SK-N-SH (cell line): Measurements from ENCODE around the gene ATP13A4. TPM values are rescaled to one million over a fixed set of nuclear protein-coding genes. Genes with fewer than 3 reads are reported as not detected.

Experiments
- CTCF ChIA-PET: fragments of 300-600, 350-600 bp; formaldehyde crosslinking; extraction: SDS; loops from one replicate; lab custom pipeline; 2021; lab: Yijun Ruan, JAX
- POLR2A ChIA-PET: fragments of 350-600 bp; sonication (Branson Sonifier 250); formaldehyde crosslinking; extraction: SDS; loops from one replicate; lab custom pipeline; 2020; ENCODE audit warnings: antibody characterized with exemption, inconsistent platforms; lab: Yijun Ruan, JAX
- DNase-seq: peaks from one replicate; pipeline ENCODE4 v3.0.0; 2012
- H2AFZ ChIP-seq: fragments of 200-600 bp; sonication (generic); 2 replicates; pipeline ENCODE4 v1.8.1; 2016; ENCODE audit warnings: antibody characterized with exemption, mild to moderate bottlenecking, low read depth
- H3F3A ChIP-seq: fragments of 200-600 bp; sonication (generic); replicated peaks from 2 replicates; pipeline ENCODE3; 2016; ENCODE audit warnings: antibody characterized with exemption, mild to moderate bottlenecking; ENCODE audit not compliant: insufficient read depth
- H3K27ac ChIP-seq, 2 experiments: fragments of 200-500 bp in 1 of 2; fragments of 200-600 bp in 1 of 2; sonication (Bioruptor generic) in 1 of 2; sonication (generic), shearing (Covaris generic) in 1 of 2; 2 replicates each; pipeline versions ENCODE4 v1.5.1 to v1.6.1; 2014 to 2016; ENCODE audit warnings: low read depth in 2 of 2, inconsistent platforms in 1 of 2, low read length in 1 of 2, mild to moderate bottlenecking in 1 of 2, mixed read lengths in 1 of 2
- H3K27me3 ChIP-seq: fragments of 200-600 bp; sonication (generic), shearing (Covaris generic); 2 replicates; pipeline ENCODE4 v1.6.1; 2016; ENCODE audit warnings: mixed run types; ENCODE audit not compliant: insufficient read depth
- H3K36me3 ChIP-seq, 2 experiments: fragments of 200-500 bp in 1 of 2; fragments of 200-600 bp in 1 of 2; sonication (Bioruptor generic) in 1 of 2; sonication (generic) in 1 of 2; replicated peaks in 1 of 2; 2 replicates each; pipeline versions ENCODE3 to v1.5.1; 2014 to 2016; ENCODE audit warnings: low read length in 1 of 2, mild to moderate bottlenecking in 1 of 2; ENCODE audit not compliant: insufficient read depth in 2 of 2, control insufficient read depth in 1 of 2
- H3K4me1 ChIP-seq, 2 experiments: fragments of 200-500 bp in 1 of 2; fragments of 200-600 bp in 1 of 2; sonication (Bioruptor generic) in 1 of 2; sonication (generic), shearing (Covaris generic) in 1 of 2; 2 replicates each; pipeline versions ENCODE4 v1.5.1 to v1.6.1; 2014 to 2016; ENCODE audit warnings: low read depth in 1 of 2, low read length in 1 of 2, mixed run types in 1 of 2; ENCODE audit not compliant: insufficient read depth in 2 of 2, control insufficient read depth in 1 of 2
- H3K4me2 ChIP-seq: fragments of 200-600 bp; sonication (generic), shearing (Covaris generic); 2 replicates; pipeline ENCODE4 v1.6.1; 2017; ENCODE audit warnings: mixed run types
- H3K4me3 ChIP-seq, 2 experiments: fragments of 200-500 bp in 1 of 2; fragments of 200-600 bp in 1 of 2; sonication (Bioruptor generic) in 1 of 2; sonication (generic), shearing (Covaris generic) in 1 of 2; 2 replicates each; pipeline versions ENCODE4 v1.5.1 to v1.8.1; 2014 to 2016; ENCODE audit warnings: low read depth in 2 of 2, inconsistent platforms in 1 of 2, low read length in 1 of 2, mild to moderate bottlenecking in 1 of 2, mixed read lengths in 1 of 2, moderate library complexity in 1 of 2
- H3K79me2 ChIP-seq: fragments of 200-600 bp; sonication (generic); 2 replicates; pipeline ENCODE4 v1.8.1; 2017; ENCODE audit warnings: mild to moderate bottlenecking; ENCODE audit not compliant: insufficient read depth
- H3K9ac ChIP-seq: fragments of 200-600 bp; sonication (generic); 2 replicates; pipeline ENCODE4 v1.6.1; 2017; ENCODE audit warnings: mixed run types
- H3K9me2 ChIP-seq: fragments of 200-600 bp; sonication (generic); 2 replicates; pipeline ENCODE4 v1.6.1; 2017; ENCODE audit warnings: mixed run types
- H3K9me3 ChIP-seq: fragments of 200-600 bp; sonication (generic); 2 replicates; pipeline ENCODE4 v1.6.1; 2017; ENCODE audit warnings: mixed run types, mild to moderate bottlenecking, moderate library complexity
- H4K20me1 ChIP-seq: fragments of 200-600 bp; sonication (generic); 2 replicates; pipeline ENCODE4 v1.6.1; 2017; ENCODE audit warnings: mild to moderate bottlenecking, mixed run types; ENCODE audit not compliant: insufficient read depth
- CHD2 ChIP-seq: fragments of 150-350 bp; IDR thresholded peaks from 2 replicates; pipeline ENCODE4 v1.6.1; 2018; ENCODE audit warnings: low read length; ENCODE audit not compliant: partially characterized antibody
- ELF1 ChIP-seq: IDR thresholded peaks from 2 replicates; pipeline ENCODE4 v1.4.0; 2012
- EP300 ChIP-seq, 2 experiments: IDR thresholded peaks; 2 replicates each; pipeline versions ENCODE4 v1.4.0 to v1.6.1; 2012; ENCODE audit warnings: borderline replicate concordance in 1 of 2, low read depth in 1 of 2, low read length in 1 of 2
- EZH2phosphoT487 ChIP-seq: fragments of 200-600 bp; sonication (generic); IDR thresholded peaks from 2 replicates; pipeline ENCODE4 v1.6.1; 2017; ENCODE audit warnings: low read depth, mixed run types, mild to moderate bottlenecking, antibody characterized with exemption, moderate library complexity, borderline replicate concordance
- FOXJ3 ChIP-seq: sonication (generic); formaldehyde crosslinking; IDR thresholded peaks from 2 replicates; pipeline ENCODE4 v1.5.1; 2020; ENCODE audit warnings: mild to moderate bottlenecking, missing genetic modification reagents
- GATA2 ChIP-seq: sonication (generic); formaldehyde crosslinking; IDR thresholded peaks from 2 replicates; pipeline ENCODE4 v1.5.0; 2020; ENCODE audit warnings: mild to moderate bottlenecking, missing genetic modification reagents
- IRF3 ChIP-seq: fragments of 150-350 bp; IDR thresholded peaks from 2 replicates; pipeline ENCODE4 v1.6.1; 2016; ENCODE audit warnings: mild to moderate bottlenecking, low read depth, low read length
- JUND ChIP-seq: IDR thresholded peaks from 2 replicates; pipeline ENCODE4 v1.4.0; 2012
- MXI1 ChIP-seq: IDR thresholded peaks from 2 replicates; pipeline ENCODE4 v1.6.1; 2012; ENCODE audit warnings: mild to moderate bottlenecking, low read depth, low read length, improper control_type of control experiment
- RAD21 ChIP-seq: IDR thresholded peaks from 2 replicates; pipeline ENCODE4 v1.6.1; 2012; ENCODE audit warnings: mild to moderate bottlenecking, low read length
- RXRA ChIP-seq: IDR thresholded peaks from 2 replicates; pipeline ENCODE4 v1.4.0; 2012; ENCODE audit warnings: low read depth, mild to moderate bottlenecking, borderline replicate concordance
- SMC3 ChIP-seq: IDR thresholded peaks from 2 replicates; pipeline ENCODE4 v1.6.1; 2012; ENCODE audit warnings: low read depth, low read length, improper control_type of control experiment
- TAF1 ChIP-seq: IDR thresholded peaks from 2 replicates; pipeline ENCODE4 v1.6.1; 2012; ENCODE audit warnings: low read depth, mild to moderate bottlenecking, low read length, moderate library complexity, borderline replicate concordance
- TCF12 ChIP-seq: IDR thresholded peaks from 2 replicates; pipeline ENCODE4 v1.4.0; 2012
- USF1 ChIP-seq: IDR thresholded peaks from 2 replicates; pipeline ENCODE4 v1.4.0; 2012; ENCODE audit warnings: low read depth, borderline replicate concordance
- YY1 ChIP-seq: IDR thresholded peaks from 2 replicates; pipeline ENCODE4 v1.4.0; 2012; ENCODE audit warnings: low read depth, mild to moderate bottlenecking
- ZBTB33 ChIP-seq: IDR thresholded peaks from 2 replicates; pipeline ENCODE4 v1.4.0; 2012; ENCODE audit warnings: low read depth, borderline replicate concordance
- WGBS: methylation state at CpG from one replicate; pipeline ENCODE4 v1.1.6; 2017; ENCODE audit warnings: low lambda C conversion rate; 5-methylcytosine and 5-hydroxymethylcytosine counted together
- polyA plus RNA-seq, 3 experiments: library from polyadenylated mRNA; depleted of rRNA; stranded (reverse); fragments of >200 nt; gene quantifications; 2 replicates each; pipeline ENCODE4 v1.2.3, GENCODE V29; 2012
- TF ChIP-seq, protein P1 (sequence below): IDR thresholded peaks from 2 replicates; pipeline ENCODE4 v1.6.1; 2012; ENCODE audit warnings: mild to moderate bottlenecking, low read depth, low read length, moderate library complexity
- TF ChIP-seq, protein P2 (sequence below): fragments of 150-350 bp; IDR thresholded peaks from 2 replicates; pipeline ENCODE4 v1.6.1; 2017; ENCODE audit warnings: antibody characterized with exemption, low read length, low read depth, borderline replicate concordance
- TF ChIP-seq, protein P3 (sequence below): fragments of 200-600 bp; sonication (generic); IDR thresholded peaks from 2 replicates; pipeline ENCODE4 v1.6.1; 2017; ENCODE audit warnings: antibody characterized with exemption, mild to moderate bottlenecking, moderate library complexity

Gene ATP13A4
- polyA plus RNA-seq, 1 of the 3 experiments (the other 2 are of a cell fraction): 0.02 TPM

GRCh38 chr3:193506921-193507320 lies 47.8 kb downstream of the ATP13A4 start (continued):
- TF ChIP-seq, protein P1, sequence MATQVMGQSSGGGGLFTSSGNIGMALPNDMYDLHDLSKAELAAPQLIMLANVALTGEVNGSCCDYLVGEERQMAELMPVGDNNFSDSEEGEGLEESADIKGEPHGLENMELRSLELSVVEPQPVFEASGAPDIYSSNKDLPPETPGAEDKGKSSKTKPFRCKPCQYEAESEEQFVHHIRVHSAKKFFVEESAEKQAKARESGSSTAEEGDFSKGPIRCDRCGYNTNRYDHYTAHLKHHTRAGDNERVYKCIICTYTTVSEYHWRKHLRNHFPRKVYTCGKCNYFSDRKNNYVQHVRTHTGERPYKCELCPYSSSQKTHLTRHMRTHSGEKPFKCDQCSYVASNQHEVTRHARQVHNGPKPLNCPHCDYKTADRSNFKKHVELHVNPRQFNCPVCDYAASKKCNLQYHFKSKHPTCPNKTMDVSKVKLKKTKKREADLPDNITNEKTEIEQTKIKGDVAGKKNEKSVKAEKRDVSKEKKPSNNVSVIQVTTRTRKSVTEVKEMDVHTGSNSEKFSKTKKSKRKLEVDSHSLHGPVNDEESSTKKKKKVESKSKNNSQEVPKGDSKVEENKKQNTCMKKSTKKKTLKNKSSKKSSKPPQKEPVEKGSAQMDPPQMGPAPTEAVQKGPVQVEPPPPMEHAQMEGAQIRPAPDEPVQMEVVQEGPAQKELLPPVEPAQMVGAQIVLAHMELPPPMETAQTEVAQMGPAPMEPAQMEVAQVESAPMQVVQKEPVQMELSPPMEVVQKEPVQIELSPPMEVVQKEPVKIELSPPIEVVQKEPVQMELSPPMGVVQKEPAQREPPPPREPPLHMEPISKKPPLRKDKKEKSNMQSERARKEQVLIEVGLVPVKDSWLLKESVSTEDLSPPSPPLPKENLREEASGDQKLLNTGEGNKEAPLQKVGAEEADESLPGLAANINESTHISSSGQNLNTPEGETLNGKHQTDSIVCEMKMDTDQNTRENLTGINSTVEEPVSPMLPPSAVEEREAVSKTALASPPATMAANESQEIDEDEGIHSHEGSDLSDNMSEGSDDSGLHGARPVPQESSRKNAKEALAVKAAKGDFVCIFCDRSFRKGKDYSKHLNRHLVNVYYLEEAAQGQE: no peak
- TF ChIP-seq FOXJ3 (CRISPR knock-in tag): no peak
- TF ChIP-seq RXRA: no peak
- no peak for TF ChIP-seq JUND
- TF ChIP-seq TAF1: no peak
- no peak for TF ChIP-seq EP300 (IDR thresholded peaks at IDR 0.05; ENCODE audit: borderline replicate concordance in 1 of 2, low read depth in 1 of 2, low read length in 1 of 2)
- TF ChIP-seq IRF3: no peak
- TF ChIP-seq SMC3: no peak
- TF ChIP-seq ELF1: no peak

- no peak overlapping the region for H3K4me3 ChIP-seq
- no peak overlapping the region for H3K27ac ChIP-seq
- H3K79me2 ChIP-seq: no peaks in the 10 kb centered on the region
- no peaks in the 10 kb centered on the region for H3F3A ChIP-seq
- H3K4me2 ChIP-seq: no peak overlapping the region
- H3K4me1 ChIP-seq: no peaks in the 10 kb centered on the region
- no peaks in the 10 kb centered on the region for H3K36me3 ChIP-seq
- no peaks in the 10 kb centered on the region for H3K9me2 ChIP-seq
- H3K27me3 ChIP-seq: no peaks in the 10 kb centered on the region
- no peaks in the 10 kb centered on the region for H3K9me3 ChIP-seq
- H4K20me1 ChIP-seq: no peaks in the 10 kb centered on the region
- H3K9ac ChIP-seq: no peak overlapping the region
- CTCF ChIA-PET: no interaction called here
- POLR2A ChIA-PET: no interaction called here
- TF ChIP-seq, protein P2, sequence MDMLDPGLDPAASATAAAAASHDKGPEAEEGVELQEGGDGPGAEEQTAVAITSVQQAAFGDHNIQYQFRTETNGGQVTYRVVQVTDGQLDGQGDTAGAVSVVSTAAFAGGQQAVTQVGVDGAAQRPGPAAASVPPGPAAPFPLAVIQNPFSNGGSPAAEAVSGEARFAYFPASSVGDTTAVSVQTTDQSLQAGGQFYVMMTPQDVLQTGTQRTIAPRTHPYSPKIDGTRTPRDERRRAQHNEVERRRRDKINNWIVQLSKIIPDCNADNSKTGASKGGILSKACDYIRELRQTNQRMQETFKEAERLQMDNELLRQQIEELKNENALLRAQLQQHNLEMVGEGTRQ: no peak
- TF ChIP-seq, protein P3, sequence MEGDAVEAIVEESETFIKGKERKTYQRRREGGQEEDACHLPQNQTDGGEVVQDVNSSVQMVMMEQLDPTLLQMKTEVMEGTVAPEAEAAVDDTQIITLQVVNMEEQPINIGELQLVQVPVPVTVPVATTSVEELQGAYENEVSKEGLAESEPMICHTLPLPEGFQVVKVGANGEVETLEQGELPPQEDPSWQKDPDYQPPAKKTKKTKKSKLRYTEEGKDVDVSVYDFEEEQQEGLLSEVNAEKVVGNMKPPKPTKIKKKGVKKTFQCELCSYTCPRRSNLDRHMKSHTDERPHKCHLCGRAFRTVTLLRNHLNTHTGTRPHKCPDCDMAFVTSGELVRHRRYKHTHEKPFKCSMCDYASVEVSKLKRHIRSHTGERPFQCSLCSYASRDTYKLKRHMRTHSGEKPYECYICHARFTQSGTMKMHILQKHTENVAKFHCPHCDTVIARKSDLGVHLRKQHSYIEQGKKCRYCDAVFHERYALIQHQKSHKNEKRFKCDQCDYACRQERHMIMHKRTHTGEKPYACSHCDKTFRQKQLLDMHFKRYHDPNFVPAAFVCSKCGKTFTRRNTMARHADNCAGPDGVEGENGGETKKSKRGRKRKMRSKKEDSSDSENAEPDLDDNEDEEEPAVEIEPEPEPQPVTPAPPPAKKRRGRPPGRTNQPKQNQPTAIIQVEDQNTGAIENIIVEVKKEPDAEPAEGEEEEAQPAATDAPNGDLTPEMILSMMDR: no peak
- no peak for TF ChIP-seq USF1
- TF ChIP-seq ELF1: no peak
- TF ChIP-seq YY1: no peak
- no peak for TF ChIP-seq SMC3
- TF ChIP-seq TCF12: no peak
- no peak for TF ChIP-seq EZH2phosphoT487
- no peak for TF ChIP-seq EP300 (IDR thresholded peaks at IDR 0.05; ENCODE audit: borderline replicate concordance in 1 of 2, low read depth in 1 of 2, low read length in 1 of 2)
- no peak for TF ChIP-seq RAD21
- no peak for TF ChIP-seq ZBTB33
- no peak for TF ChIP-seq FOXJ3 (CRISPR knock-in tag)
- TF ChIP-seq JUND: no peak
- no peak for TF ChIP-seq RXRA
- no peak for TF ChIP-seq TAF1
- TF ChIP-seq GATA2: no peak
- no peak for TF ChIP-seq MXI1
- no peak for TF ChIP-seq CHD2
- DNase-seq: no peak
- WGBS: 9% methylated on average over 4 of the region's 4 CpGs
- H2AFZ ChIP-seq: no peak overlapping the region
These were observed 51.8 kb downstream of the ATP13A4 start for GRCh38 chr3:193502871-193503270.
